ENCODE results near the gene SNAP29. TPM values are rescaled to one million over a fixed set of nuclear protein-coding genes. Genes with fewer than 3 reads are reported as not detected.
"Not testable (repeated sequence)": the region's sequence is repeated elsewhere in the genome, so short reads cannot be mapped to it uniquely, and the experiment has no call there.

SNAP29 gene
- total RNA-seq, 1 donor from 2014 or later, result 22.5 TPM

DNA sequence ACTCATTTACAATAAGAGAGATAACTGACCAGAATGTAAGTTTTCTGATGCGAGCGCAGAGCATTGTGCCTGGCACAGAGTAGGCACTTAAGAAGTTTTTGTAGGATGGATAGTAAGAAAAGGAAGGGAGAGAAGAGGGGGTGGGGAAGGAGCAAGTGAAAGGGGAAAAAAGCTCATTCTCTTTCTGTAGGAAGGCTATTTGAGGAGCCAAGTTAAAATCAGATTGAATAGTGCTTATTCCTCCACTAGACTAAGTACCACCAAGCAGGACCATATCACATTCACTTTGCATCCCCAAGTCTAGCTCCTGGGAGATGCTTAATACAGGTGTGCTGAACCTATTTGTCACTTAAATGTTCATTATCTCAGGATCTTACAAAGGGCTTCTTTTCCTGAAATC, 44.3 kb downstream of the SNAP29 start:
- Histone ChIP-seq H3K27ac (no peak overlapping the region), H3K4me3 (no peak overlapping the region), H3K36me3 (no peaks in the 10 kb centered on the region), H3K27me3 (ENCODE audit: low read depth) (no peaks in the 10 kb centered on the region), H3K9me3 (no peaks in the 10 kb centered on the region), H3K4me1 (peaks cover 10% of the 10 kb centered on the region)
- ATAC-seq, result no peak
- DNase-seq, result no peak
- intact Hi-C loops (cut with DNase I), result no loop called here
- no peak for TF ChIP-seq CTCF (IDR thresholded peaks at IDR 0.05)

DNA sequence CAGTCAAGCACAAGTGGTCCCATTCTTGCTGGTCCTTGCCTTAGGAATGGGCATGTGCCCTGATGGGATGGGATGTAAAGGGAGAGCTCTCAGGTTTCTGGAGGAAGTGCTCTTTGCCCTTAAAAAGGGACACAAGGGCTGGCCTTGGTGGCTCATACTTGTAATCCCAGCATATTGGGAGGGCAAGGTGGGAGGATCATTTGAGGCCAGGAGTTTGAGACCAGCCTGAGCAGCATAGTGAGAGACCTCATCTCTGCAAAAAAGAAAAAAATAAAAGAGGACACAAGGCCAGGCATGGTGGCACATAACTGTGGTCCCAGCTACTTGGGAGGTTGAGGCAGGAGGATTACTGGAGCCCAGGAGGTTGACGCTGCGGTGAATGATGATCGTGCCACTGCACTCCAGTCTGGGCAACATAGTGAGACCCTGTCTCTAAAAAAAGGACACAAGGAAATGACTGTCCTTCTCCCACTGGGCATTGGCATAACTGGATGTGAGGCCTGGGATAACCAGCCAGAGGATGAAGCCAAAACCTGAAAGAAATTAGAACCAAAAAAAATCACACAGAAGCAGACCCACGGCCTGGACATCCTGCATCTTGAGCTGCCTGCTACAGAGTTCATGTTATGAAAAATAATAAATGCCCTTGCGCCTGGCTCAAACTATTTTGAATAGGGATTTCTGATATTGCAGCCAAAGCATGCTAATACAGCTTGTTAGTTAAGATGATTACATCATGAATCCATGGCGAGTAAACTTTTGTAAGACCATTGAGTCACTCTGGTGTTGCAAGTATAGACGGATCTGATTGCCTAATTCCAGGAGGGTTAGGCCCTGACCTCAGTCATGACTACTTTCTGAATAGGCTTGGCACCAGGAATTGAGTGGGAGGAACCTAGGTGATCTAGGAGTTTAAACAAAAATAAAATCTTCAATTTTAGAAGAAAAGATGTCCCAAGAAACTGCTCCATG, 45.5 kb downstream of the SNAP29 start:
- H3K27me3 ChIP-seq (ENCODE audit: low read depth), result no peaks in the 10 kb centered on the region
- H3K4me3 ChIP-seq, result no peak overlapping the region
- intact Hi-C loops (cut with DNase I), result no loop called here
- H3K36me3 ChIP-seq, result no peaks in the 10 kb centered on the region
- peaks cover 10% of the 10 kb centered on the region for H3K4me1 ChIP-seq
- TF ChIP-seq CTCF (IDR thresholded peaks at IDR 0.05), result no peak
- peak; percentile 91 to 96 for ATAC-seq
- no peaks in the 10 kb centered on the region for H3K9me3 ChIP-seq
- H3K27ac ChIP-seq, result no peak overlapping the region
- no peak for DNase-seq

- no peak overlapping the region for H3K4me3 ChIP-seq
- no peak for DNase-seq
- H3K4me1 ChIP-seq, result peaks cover 10% of the 10 kb centered on the region
- no peaks in the 10 kb centered on the region for H3K36me3 ChIP-seq
- H3K27ac ChIP-seq, result no peak overlapping the region
- intact Hi-C loops (cut with DNase I), result no loop called here
- no peaks in the 10 kb centered on the region for H3K9me3 ChIP-seq
- no peaks in the 10 kb centered on the region for H3K27me3 ChIP-seq (ENCODE audit: low read depth)
- peak in 1 of 2 donors; percentile 17 for ATAC-seq
- no peak for TF ChIP-seq CTCF (IDR thresholded peaks at IDR 0.05)
Observed at GRCh38 chr22:20904980-20905355, 46.2 kb downstream of the SNAP29 start.

DNA sequence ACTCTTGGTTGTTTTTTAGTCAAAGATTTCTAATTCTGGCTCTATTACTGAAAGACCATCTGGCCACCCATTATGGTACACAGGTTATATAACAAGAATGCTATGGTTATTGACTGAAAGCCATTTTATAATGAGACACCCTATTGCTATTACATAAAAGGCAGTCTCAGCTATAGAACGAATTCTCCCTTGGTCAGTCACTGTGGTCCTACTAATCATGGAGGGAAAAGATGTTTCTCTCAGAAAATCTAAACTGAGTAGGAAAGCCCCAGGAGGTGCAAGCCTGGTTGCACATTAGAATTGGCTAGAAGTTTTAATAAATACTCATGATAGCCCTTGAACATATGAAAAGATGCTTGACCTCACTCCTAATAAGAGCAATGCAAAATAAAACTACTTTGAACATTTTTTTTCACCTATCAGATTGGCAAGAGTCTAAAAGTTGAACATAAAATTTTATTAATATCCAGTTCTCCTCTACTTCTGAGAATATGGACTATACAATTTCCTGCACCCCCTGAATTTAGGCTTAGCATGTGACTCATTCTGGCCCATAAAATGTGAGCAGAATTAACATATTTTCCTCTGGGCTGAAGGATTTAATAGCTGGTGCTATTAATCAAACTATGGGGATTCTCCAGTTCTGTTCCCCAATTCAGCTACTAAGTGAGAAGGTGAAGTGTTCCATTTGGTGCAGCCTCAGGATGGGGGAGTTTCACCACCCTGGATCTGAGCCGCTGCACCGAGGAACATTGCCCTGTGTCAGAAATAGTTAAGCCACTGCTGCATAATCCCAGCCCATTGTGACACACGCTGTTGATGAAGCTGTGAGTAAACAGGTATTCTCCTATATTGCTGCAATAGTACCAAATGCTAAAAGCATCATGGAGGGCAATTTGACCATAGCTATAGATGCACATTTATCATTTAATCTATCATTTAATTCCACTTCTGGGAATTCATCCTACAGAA, 46.9 kb downstream of the SNAP29 start:
- TF ChIP-seq CTCF (IDR thresholded peaks at IDR 0.05), result no peak
- Histone ChIP-seq H3K9me3 (no peaks in the 10 kb centered on the region), H3K36me3 (no peaks in the 10 kb centered on the region), H3K4me3 (no peak overlapping the region), H3K4me1 (peaks cover 10% of the 10 kb centered on the region), H3K27ac (no peak overlapping the region), H3K27me3 (ENCODE audit: low read depth) (no peaks in the 10 kb centered on the region)
- ATAC-seq, result peak in 1 of 2 donors; percentile 47
- DNase-seq, result no peak
- intact Hi-C loops (cut with DNase I), result no loop called here

GRCh38 chr22:20906387-20906767, 47.6 kb downstream of the SNAP29 start:
- no peaks in the 10 kb centered on the region for H3K27me3 ChIP-seq (ENCODE audit: low read depth)

DNA sequence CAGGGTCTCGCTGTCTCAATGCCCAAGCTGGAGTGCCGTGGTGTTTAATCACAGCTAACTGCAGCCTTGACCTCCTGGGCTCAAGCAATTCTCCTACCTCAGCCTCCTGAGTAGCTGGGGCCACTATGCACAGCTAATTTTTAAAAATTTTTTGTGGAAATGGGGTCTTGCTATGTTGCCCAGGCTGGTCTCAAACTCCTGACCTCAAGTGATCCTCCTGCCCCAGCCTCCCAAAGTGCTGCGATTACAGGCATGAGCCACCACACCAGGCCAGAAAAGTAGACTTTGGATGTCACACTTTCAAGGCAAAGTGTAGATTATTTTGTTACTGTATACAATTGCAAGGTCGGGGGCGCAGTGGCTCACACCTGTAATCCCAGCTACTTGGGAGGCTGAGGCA, 49.9 kb downstream of the SNAP29 start:
- H3K4me1 ChIP-seq, result not testable (repeated sequence)

More at GRCh38 chr22:20906387-20906767, 47.6 kb downstream of the SNAP29 start:
- DNase-seq (no peak), ATAC-seq (no peak)
- Histone ChIP-seq H3K36me3 (no peaks in the 10 kb centered on the region), H3K4me1 (peaks cover 10% of the 10 kb centered on the region), H3K9me3 (no peaks in the 10 kb centered on the region), H3K4me3 (no peak overlapping the region), H3K27ac (no peak overlapping the region)
- no peak for TF ChIP-seq CTCF (IDR thresholded peaks at IDR 0.05)
- intact Hi-C loops (cut with DNase I), result no loop called here

More for the DNA sequence above, 49.9 kb downstream of the SNAP29 start:
- ATAC-seq; H3K36me3 ChIP-seq; H3K4me3 ChIP-seq; intact Hi-C loops (cut with DNase I); DNase-seq; H3K9me3 ChIP-seq; H3K27me3 ChIP-seq (ENCODE audit: low read depth); H3K27ac ChIP-seq: not testable (repeated sequence)

All from lower lobe of right lung (tissue), 2 donors.